HEK293T (cell line): ENCODE data around the gene C1QTNF8.

Source experiments
- BHLHE40 ChIP-seq: fragments of 450-650 bp; IDR thresholded peaks from 2 replicates; pipeline ENCODE4 v1.6.1; 2016; ENCODE audit warnings: mild to moderate bottlenecking, moderate library complexity, borderline replicate concordance
- CTBP1 ChIP-seq: fragments of 450-650 bp; IDR thresholded peaks from 2 replicates; pipeline ENCODE4 v1.6.1; 2016; ENCODE audit warnings: borderline replicate concordance
- ELF4 ChIP-seq: fragments of 450-650 bp; IDR thresholded peaks from 2 replicates; pipeline ENCODE4 v1.6.1; 2017; ENCODE audit warnings: antibody characterized with exemption
- FOXA1 ChIP-seq: fragments of 450-650 bp; IDR thresholded peaks from 2 replicates; pipeline ENCODE4 v1.6.1; 2016; ENCODE audit warnings: mild to moderate bottlenecking
- FOXM1 ChIP-seq: fragments of 450-650 bp; IDR thresholded peaks from 2 replicates; pipeline ENCODE4 v1.6.1; 2017; ENCODE audit warnings: mild to moderate bottlenecking, borderline replicate concordance
- HDGF ChIP-seq: fragments of 450-650 bp; IDR thresholded peaks from 2 replicates; pipeline ENCODE4 v1.6.1; 2017; ENCODE audit warnings: antibody characterized with exemption, borderline replicate concordance
- L3MBTL2 ChIP-seq: fragments of 450-650 bp; conservative IDR thresholded peaks from 2 replicates; pipeline ENCODE4 v1.6.1; 2016; ENCODE audit warnings: mild to moderate bottlenecking
- SP1 ChIP-seq: fragments of 450-650 bp; IDR thresholded peaks from 2 replicates; pipeline ENCODE4 v1.6.1; 2017
- SUZ12 ChIP-seq: fragments of 450-650 bp; IDR thresholded peaks from 2 replicates; pipeline ENCODE4 v1.6.1; 2016; ENCODE audit warnings: mild to moderate bottlenecking
- ZNF384 ChIP-seq: fragments of 450-650 bp; IDR thresholded peaks from 2 replicates; pipeline ENCODE4 v1.6.1; 2016

- TF ChIP-seq SUZ12 (no peak), BHLHE40 (no peak), ELF4 (no peak), SP1 (no peak), FOXM1 (no peak), FOXA1 (no peak), L3MBTL2 (no peak), HDGF (no peak), ZNF384 (no peak), CTBP1 (no peak)
These were observed 44.6 kb upstream of the C1QTNF8 start for GRCh38 chr16:1140582-1141162.
